GM18517 (cell line): Measurements from ENCODE around the gene OS9.

Experiments
- ATAC-seq: cut with Tn5 transposase; IDR thresholded peaks from one replicate; pipeline ENCODE4 v1.9.1; 2021; ENCODE audit warnings: mild to moderate bottlenecking, moderate library complexity; ENCODE audit not compliant: unreplicated experiment

The OS9 gene

GRCh38 chr12:57764662-57765002 is 70.7 kb downstream of the OS9 start:
- peak; percentile 14 for ATAC-seq

- ATAC-seq, result peak; percentile 59
These were observed 71.2 kb downstream of the OS9 start for GRCh38 chr12:57765003-57765697.

- no peak for ATAC-seq
These were observed 71.9 kb downstream of the OS9 start for GRCh38 chr12:57765698-57766463.

GRCh38 chr12:57766464-57767304 is 72.8 kb downstream of the OS9 start, which contains the start of gene CYP27B1:
Gene CYP27B1 (minus strand): TSS chr12:57767078. CDS start chr12:57767041, 37 bp downstream.
- no peak for ATAC-seq

- ATAC-seq, result no peak
These were observed 73.4 kb downstream of the OS9 start for GRCh38 chr12:57767305-57767698.

- no peak for ATAC-seq
These were observed 73.9 kb downstream of the OS9 start for GRCh38 chr12:57767876-57768275.

GRCh38 chr12:57769594-57769993 is 75.7 kb downstream of the OS9 start:
- no peak for ATAC-seq

GRCh38 chr12:57770734-57771133 is 76.8 kb downstream of the OS9 start:
- no peak for ATAC-seq
